ENCODE results near the gene TPTE2. TPM values are rescaled to one million over a fixed set of nuclear protein-coding genes. Genes with fewer than 3 reads are reported as not detected.

TPTE2 gene
- total RNA-seq, 1 donor from 2014 or later = 0.18 TPM

GRCh38 chr13:19581675-19582074 is 20.3 kb upstream of the TPTE2 start:
- TF ChIP-seq CTCF (IDR thresholded peaks at IDR 0.05; ENCODE audit: unreplicated experiment) = no peak
- Mint-ChIP-seq H3K4me1 (no peaks in the 10 kb centered on the region), H3K36me3 (no peaks in the 10 kb centered on the region), H3K9me3 (peaks cover 49% of the 10 kb centered on the region), H3K27ac (no peak overlapping the region), H3K4me3 (no peak overlapping the region), H3K27me3 (ENCODE audit: low read depth) (no peaks in the 10 kb centered on the region)
- DNase-seq (ENCODE audit: low spot score in 2 of 2, unreplicated experiment in 2 of 2) = no peak

- H3K27me3 Mint-ChIP-seq (ENCODE audit: low read depth) = no peaks in the 10 kb centered on the region
- no peak for TF ChIP-seq CTCF (IDR thresholded peaks at IDR 0.05; ENCODE audit: unreplicated experiment)
- H3K4me3 Mint-ChIP-seq = no peak overlapping the region
- H3K4me1 Mint-ChIP-seq = no peaks in the 10 kb centered on the region
- no peak for DNase-seq (ENCODE audit: low spot score in 2 of 2, unreplicated experiment in 2 of 2)
- peaks cover 37% of the 10 kb centered on the region for H3K9me3 Mint-ChIP-seq
- H3K27ac Mint-ChIP-seq = no peak overlapping the region
- no peaks in the 10 kb centered on the region for H3K36me3 Mint-ChIP-seq
These were observed 13.9 kb upstream of the TPTE2 start for GRCh38 chr13:19575230-19575629.

DNA sequence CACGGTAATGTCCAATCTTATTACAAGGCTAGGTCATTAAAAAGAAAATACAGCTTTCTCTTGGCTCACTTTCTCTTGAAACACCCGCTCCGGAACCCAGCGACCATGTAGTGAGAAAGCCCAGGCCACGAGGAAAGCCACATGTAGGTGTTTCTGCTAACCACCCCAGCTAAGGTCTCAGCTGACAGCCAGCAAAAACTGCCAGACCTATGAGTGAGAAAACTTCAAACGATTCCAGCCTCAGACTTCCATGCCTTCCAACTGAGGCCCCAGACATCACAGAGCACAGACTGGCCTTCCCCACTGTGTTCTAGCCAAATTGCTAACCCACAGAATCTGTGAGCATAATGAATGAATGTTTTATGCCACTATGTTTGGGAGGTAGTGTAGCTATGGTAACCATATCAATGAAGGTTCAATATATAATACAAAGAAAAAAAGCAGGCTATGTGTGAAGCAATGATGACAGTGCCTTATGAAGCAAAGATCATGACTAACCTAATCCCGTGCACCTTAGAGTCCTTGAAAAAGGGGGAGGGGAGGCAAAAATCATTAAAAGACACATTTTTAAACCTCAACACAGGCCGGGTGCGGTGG is 11.9 kb upstream of the TPTE2 start:
- no peak for DNase-seq (ENCODE audit: low spot score in 2 of 2, unreplicated experiment in 2 of 2)
- Mint-ChIP-seq H3K36me3 (no peaks in the 10 kb centered on the region), H3K9me3 (peaks cover 35% of the 10 kb centered on the region), H3K4me1 (no peaks in the 10 kb centered on the region), H3K4me3 (no peak overlapping the region), H3K27me3 (ENCODE audit: low read depth) (no peaks in the 10 kb centered on the region), H3K27ac (no peak overlapping the region)
- TF ChIP-seq CTCF (IDR thresholded peaks at IDR 0.05; ENCODE audit: unreplicated experiment) = no peak

- no peak for DNase-seq (ENCODE audit: low spot score in 2 of 2, unreplicated experiment in 2 of 2)
- no peaks in the 10 kb centered on the region for H3K4me1 Mint-ChIP-seq
- no peak overlapping the region for H3K4me3 Mint-ChIP-seq
- TF ChIP-seq CTCF (IDR thresholded peaks at IDR 0.05; ENCODE audit: unreplicated experiment) = no peak
- H3K27ac Mint-ChIP-seq = no peak overlapping the region
- peaks cover 42% of the 10 kb centered on the region for H3K9me3 Mint-ChIP-seq
- no peaks in the 10 kb centered on the region for H3K27me3 Mint-ChIP-seq (ENCODE audit: low read depth)
- no peaks in the 10 kb centered on the region for H3K36me3 Mint-ChIP-seq
These were observed 10.9 kb upstream of the TPTE2 start for GRCh38 chr13:19572280-19572679.

DNA sequence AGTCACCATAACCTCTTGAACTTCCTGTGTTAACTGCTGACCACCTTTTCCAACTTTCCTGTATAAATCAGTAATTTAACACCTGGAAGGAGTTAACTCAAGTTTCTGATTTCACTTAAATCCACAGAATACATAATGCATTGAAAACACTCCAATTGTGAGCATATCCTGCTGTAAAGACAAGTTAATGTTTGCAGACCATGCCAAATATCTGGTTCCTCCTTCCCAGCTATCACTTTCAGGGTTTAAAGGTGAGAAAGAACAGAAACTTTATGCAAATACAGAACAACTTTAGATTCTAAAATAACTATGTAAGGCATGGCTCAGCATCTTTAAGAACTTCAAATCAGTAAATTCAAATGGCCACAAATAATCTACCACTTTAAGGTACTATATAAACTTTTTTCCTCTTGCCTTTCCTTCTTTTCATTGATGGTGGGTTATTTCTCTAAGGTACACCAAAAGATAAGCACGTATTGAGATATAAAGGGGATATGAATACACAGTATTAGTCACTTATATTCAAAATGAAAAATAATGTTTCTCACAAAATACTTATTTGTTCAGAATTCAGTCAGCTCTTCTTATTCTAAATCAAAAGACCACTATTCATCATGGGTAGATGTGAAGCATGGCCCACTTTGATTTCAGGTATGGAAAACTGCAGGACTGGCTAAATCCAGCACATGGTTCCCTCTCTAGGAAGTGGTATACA is 6.6 kb upstream of the TPTE2 start:
- no peak for TF ChIP-seq CTCF (IDR thresholded peaks at IDR 0.05; ENCODE audit: unreplicated experiment)
- no peak for DNase-seq (ENCODE audit: low spot score in 2 of 2, unreplicated experiment in 2 of 2)
- Mint-ChIP-seq H3K4me1 (no peaks in the 10 kb centered on the region), H3K27me3 (ENCODE audit: low read depth) (no peaks in the 10 kb centered on the region), H3K27ac (no peak overlapping the region), H3K9me3 (peaks cover 35% of the 10 kb centered on the region), H3K36me3 (no peaks in the 10 kb centered on the region), H3K4me3 (no peak overlapping the region)
